ENCODE measurements around the gene CXorf51A. TPM values are rescaled to one million over a fixed set of nuclear protein-coding genes. Genes with fewer than 3 reads are reported as not detected.
"Not testable (repeated sequence)": the region's sequence is repeated elsewhere in the genome, so short reads cannot be mapped to it uniquely, and the experiment has no call there.

The CXorf51A gene
- not detected for total RNA-seq

GRCh38 chrX:146814644-146815043, at the start of gene CXorf51A:
CXorf51A (minus strand) TSS chrX:146814744; CDS start chrX:146814723, 21 bp downstream.
- DNase-seq; H3K27ac Mint-ChIP-seq; H3K36me3 Mint-ChIP-seq (ENCODE audit: low read depth); H3K9me3 Mint-ChIP-seq; H3K4me3 Mint-ChIP-seq; H3K27me3 Mint-ChIP-seq (ENCODE audit: low read depth); CTCF ChIA-PET; H3K4me1 Mint-ChIP-seq (ENCODE audit: low read depth); intact Hi-C loops (cut with micrococcal nuclease): not testable (repeated sequence)

- no peak overlapping the region for H3K4me3 Mint-ChIP-seq
- intact Hi-C loops (cut with micrococcal nuclease): no loop called here
- H3K27me3 Mint-ChIP-seq (ENCODE audit: low read depth): no peaks in the 10 kb centered on the region
- no peaks in the 10 kb centered on the region for H3K9me3 Mint-ChIP-seq
- H3K36me3 Mint-ChIP-seq (ENCODE audit: low read depth): no peaks in the 10 kb centered on the region
- no peaks in the 10 kb centered on the region for H3K4me1 Mint-ChIP-seq (ENCODE audit: low read depth)
- H3K27ac Mint-ChIP-seq: no peak overlapping the region
- no peak for DNase-seq
- CTCF ChIA-PET: no interaction called here
Measured at GRCh38 chrX:146863566-146863965, 49.0 kb upstream of the CXorf51A start.

GRCh38 chrX:146854281-146854680, 39.7 kb upstream of the CXorf51A start:
- no peak for DNase-seq
- Mint-ChIP-seq H3K4me3 (no peak overlapping the region), H3K9me3 (peaks cover 1% of the 10 kb centered on the region), H3K27ac (no peak overlapping the region), H3K4me1 (ENCODE audit: low read depth) (no peaks in the 10 kb centered on the region), H3K27me3 (ENCODE audit: low read depth) (no peaks in the 10 kb centered on the region), H3K36me3 (ENCODE audit: low read depth) (no peaks in the 10 kb centered on the region)
- intact Hi-C loops (cut with micrococcal nuclease): no loop called here
- CTCF ChIA-PET: no interaction called here

- DNase-seq: no peak
- Mint-ChIP-seq H3K9me3 (no peaks in the 10 kb centered on the region), H3K4me3 (no peak overlapping the region), H3K27ac (no peak overlapping the region), H3K36me3 (ENCODE audit: low read depth) (no peaks in the 10 kb centered on the region), H3K27me3 (ENCODE audit: low read depth) (no peaks in the 10 kb centered on the region), H3K4me1 (ENCODE audit: low read depth) (no peaks in the 10 kb centered on the region)
- intact Hi-C loops (cut with micrococcal nuclease): no loop called here
- CTCF ChIA-PET: interaction anchor here (0.7 kb wide), 1 partner anchor 908 kb away, joined by 3 read pairs; no protein-coding TSS in a partner anchor
Measured at GRCh38 chrX:146831994-146832393, 17.4 kb upstream of the CXorf51A start.

- H3K27me3 Mint-ChIP-seq (ENCODE audit: low read depth); DNase-seq; intact Hi-C loops (cut with micrococcal nuclease); H3K4me1 Mint-ChIP-seq (ENCODE audit: low read depth); H3K9me3 Mint-ChIP-seq; H3K4me3 Mint-ChIP-seq; H3K27ac Mint-ChIP-seq; CTCF ChIA-PET; H3K36me3 Mint-ChIP-seq (ENCODE audit: low read depth): not testable (repeated sequence)
Measured at GRCh38 chrX:146809471-146809870, 5.1 kb downstream of the CXorf51A start, which contains the start of gene CXorf51B. CXorf51B (plus strand) TSS chrX:146809771; CDS start chrX:146809792, 21 bp downstream.

Other genes starting within 250 kb of the CXorf51A start
- not detected for gene CXorf51B, start 5.0 kb downstream of the CXorf51A start, total RNA-seq